Fibroblast of lung (primary cell): Measurements from ENCODE around the gene MBOAT1.

Source experiments
- CTCF ChIP-seq, 2 donors: IDR thresholded peaks in 1 of 2; conservative IDR thresholded peaks in 1 of 2; 1 replicate in 1 of 2; 2 replicates in 1 of 2; pipeline ENCODE4 v1.5.1; 2011 to 2012; ENCODE audit warnings: low read length in 2 of 2, control low read depth in 1 of 2, inconsistent platforms in 1 of 2, low read depth in 1 of 2, mild to moderate bottlenecking in 1 of 2
- EZH2 ChIP-seq: IDR thresholded peaks from 2 replicates; pipeline ENCODE4 v1.5.1; 2012; ENCODE audit warnings: low read length, control low read depth, mild to moderate bottlenecking; ENCODE audit errors: missing control alignments

DNA sequence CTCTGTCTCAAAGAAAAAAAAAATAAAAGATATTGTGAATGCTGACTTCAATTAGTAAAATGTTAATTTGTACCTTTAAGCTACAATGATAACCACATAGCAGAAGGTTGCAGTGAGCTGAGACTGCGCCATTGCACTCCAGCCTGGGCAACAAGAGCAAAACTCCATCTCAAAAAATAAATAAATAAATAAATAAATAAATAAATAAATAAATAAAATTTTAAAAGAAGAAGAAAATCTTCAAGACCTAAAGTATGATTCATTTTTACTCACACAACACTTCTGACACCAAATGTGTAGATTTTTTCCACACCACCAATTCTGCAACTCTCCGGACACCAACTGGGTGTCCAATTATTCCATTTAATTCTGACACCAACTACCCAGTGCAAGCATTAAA, 28.8 kb upstream of the MBOAT1 start:
- no peak for TF ChIP-seq CTCF (conservative IDR thresholded peaks at IDR 0.05 in 1 of 2, IDR thresholded peaks at IDR 0.05 in 1 of 2; ENCODE audit: low read depth in 1 of 2, low read length in 2 of 2)
- TF ChIP-seq EZH2, result no peak
